Mesothelial cell of epicardium (in vitro differentiated cells): ENCODE data around the gene DDX1. TPM values are rescaled to one million over a fixed set of nuclear protein-coding genes. Genes with fewer than 3 reads are reported as not detected.

Experiments used
- DNase-seq, 2 experiments: peaks; one replicate each; pipeline ENCODE4 v3.0.0; 2021; ENCODE audit warnings: low spot score in 2 of 2; ENCODE audit not compliant: unreplicated experiment in 2 of 2
- H3K27ac Mint-ChIP-seq: 2 replicates; pipeline ENCODE4 v1.8.0; 2021; ENCODE audit warnings: mixed read lengths
- H3K27me3 Mint-ChIP-seq: 2 replicates; pipeline ENCODE4 v1.8.0; 2021; ENCODE audit warnings: low read depth, mixed read lengths
- H3K36me3 Mint-ChIP-seq: 2 replicates; pipeline ENCODE4 v1.8.0; 2021; ENCODE audit warnings: mixed read lengths
- H3K4me1 Mint-ChIP-seq: 2 replicates; pipeline ENCODE4 v1.8.0; 2021; ENCODE audit warnings: mixed read lengths
- H3K4me3 Mint-ChIP-seq: 2 replicates; pipeline ENCODE4 v1.8.0; 2021; ENCODE audit warnings: mild to moderate bottlenecking, moderate library complexity, mixed read lengths
- H3K9me3 Mint-ChIP-seq: 2 replicates; pipeline ENCODE4 v1.8.0; 2021; ENCODE audit warnings: mixed read lengths
- total RNA-seq: library from RNA; stranded (reverse); gene quantifications from 3 replicates; pipeline ENCODE4 v1.2.1, GENCODE V29; 2021
- TF ChIP-seq, protein P1 (sequence below): fragments of 200-600 bp; sonication (generic); IDR thresholded peaks from one replicate; pipeline ENCODE4 v1.5.0; 2021; ENCODE audit warnings: antibody characterized with exemption; ENCODE audit not compliant: unreplicated experiment

Gene DDX1
- total RNA-seq, 1 donor from 2014 or later = 88.9 TPM

DNA sequence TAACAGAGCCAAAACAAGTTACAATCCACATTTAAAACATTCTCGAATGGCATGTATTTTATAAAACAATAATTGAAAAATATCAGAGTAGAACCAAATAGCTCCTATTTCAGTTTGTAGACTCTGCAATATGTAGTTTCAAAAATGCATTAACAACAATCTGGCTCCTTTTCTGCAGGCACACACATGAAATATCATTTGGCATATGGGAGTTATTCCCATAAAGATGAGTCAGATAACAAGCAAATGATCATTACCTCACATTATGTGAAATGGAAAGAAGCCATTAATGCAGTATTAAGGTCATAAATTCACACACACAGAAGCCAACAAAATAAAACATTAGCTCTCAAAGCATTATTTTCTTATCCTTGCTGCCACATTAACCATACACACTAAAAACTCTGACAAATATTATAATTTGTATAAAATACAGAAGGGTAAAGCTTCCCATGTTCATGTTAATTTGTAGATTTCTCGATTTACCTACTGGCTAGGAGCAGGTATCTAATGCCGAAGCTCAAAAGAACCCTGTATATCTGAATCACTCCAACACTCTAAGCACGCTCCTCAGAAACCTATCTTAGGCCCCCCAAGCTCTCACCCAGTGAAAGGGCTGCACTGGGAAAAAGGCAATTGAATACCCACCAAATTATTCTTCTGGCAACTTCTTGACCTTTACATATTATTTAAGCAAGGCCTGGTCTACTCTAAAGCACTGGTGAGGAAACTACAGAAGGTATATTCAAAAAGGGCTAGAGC, 44.4 kb upstream of the DDX1 start:
- H3K27me3 Mint-ChIP-seq = no peaks in the 10 kb centered on the region
- H3K4me1 Mint-ChIP-seq = no peaks in the 10 kb centered on the region
- peaks cover 14% of the 10 kb centered on the region for H3K36me3 Mint-ChIP-seq
- TF ChIP-seq, protein P1, sequence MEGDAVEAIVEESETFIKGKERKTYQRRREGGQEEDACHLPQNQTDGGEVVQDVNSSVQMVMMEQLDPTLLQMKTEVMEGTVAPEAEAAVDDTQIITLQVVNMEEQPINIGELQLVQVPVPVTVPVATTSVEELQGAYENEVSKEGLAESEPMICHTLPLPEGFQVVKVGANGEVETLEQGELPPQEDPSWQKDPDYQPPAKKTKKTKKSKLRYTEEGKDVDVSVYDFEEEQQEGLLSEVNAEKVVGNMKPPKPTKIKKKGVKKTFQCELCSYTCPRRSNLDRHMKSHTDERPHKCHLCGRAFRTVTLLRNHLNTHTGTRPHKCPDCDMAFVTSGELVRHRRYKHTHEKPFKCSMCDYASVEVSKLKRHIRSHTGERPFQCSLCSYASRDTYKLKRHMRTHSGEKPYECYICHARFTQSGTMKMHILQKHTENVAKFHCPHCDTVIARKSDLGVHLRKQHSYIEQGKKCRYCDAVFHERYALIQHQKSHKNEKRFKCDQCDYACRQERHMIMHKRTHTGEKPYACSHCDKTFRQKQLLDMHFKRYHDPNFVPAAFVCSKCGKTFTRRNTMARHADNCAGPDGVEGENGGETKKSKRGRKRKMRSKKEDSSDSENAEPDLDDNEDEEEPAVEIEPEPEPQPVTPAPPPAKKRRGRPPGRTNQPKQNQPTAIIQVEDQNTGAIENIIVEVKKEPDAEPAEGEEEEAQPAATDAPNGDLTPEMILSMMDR = no peak
- no peaks in the 10 kb centered on the region for H3K9me3 Mint-ChIP-seq
- H3K27ac Mint-ChIP-seq = no peak overlapping the region
- DNase-seq = no peak
- no peak overlapping the region for H3K4me3 Mint-ChIP-seq

DNA sequence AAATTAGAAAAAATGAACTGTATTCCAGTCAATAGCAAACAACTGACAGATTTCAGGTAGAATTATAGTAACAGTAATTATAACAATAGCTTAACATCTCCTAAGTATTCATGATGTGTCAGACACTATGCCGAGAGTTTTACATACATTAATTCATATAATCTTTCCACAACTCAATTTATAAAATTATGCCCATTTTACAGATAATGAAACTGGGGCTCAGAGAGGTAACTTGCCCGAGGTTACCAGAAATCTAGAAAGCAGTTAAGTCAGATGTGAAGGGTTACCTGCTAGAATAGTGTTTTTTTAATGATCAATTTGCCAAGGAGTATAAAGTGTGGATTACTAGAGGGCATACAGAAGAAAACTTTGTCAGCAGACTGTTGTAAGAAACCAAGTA, 42.7 kb upstream of the DDX1 start:
- no peak overlapping the region for H3K4me3 Mint-ChIP-seq

DNA sequence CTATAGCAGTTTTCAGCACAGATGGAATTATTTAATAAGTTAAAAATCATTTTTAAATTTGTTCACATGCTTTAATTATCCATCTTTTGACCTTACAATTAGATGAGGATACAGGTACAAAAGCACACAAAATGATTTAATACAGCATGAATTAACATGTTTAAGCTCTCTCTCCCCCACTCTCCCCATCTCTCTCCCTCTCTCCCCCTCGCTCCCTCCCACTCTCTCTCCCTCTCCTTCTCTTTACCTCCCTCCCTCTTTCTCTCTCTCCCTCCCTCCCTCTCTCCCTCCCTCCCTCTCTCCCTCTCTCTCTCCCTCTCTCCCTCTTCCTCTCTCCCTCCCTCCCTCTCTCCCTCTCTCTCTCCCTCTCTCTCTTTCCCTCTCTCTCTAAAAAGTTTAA, 38.1 kb upstream of the DDX1 start:
- H3K4me1 Mint-ChIP-seq = peaks cover 3% of the 10 kb centered on the region
- H3K9me3 Mint-ChIP-seq = no peaks in the 10 kb centered on the region
- no peaks in the 10 kb centered on the region for H3K27me3 Mint-ChIP-seq
- H3K27ac Mint-ChIP-seq = peak overlapping the region; percentile 79
- peaks cover 20% of the 10 kb centered on the region for H3K36me3 Mint-ChIP-seq
- TF ChIP-seq, protein P1 = no peak
- DNase-seq = no peak
- no peak overlapping the region for H3K4me3 Mint-ChIP-seq

More for the DNA sequence above, 42.7 kb upstream of the DDX1 start:
- TF ChIP-seq, protein P1 = no peak
- no peaks in the 10 kb centered on the region for H3K27me3 Mint-ChIP-seq
- no peaks in the 10 kb centered on the region for H3K4me1 Mint-ChIP-seq
- peaks cover 20% of the 10 kb centered on the region for H3K36me3 Mint-ChIP-seq
- no peak overlapping the region for H3K27ac Mint-ChIP-seq
- no peak for DNase-seq
- no peaks in the 10 kb centered on the region for H3K9me3 Mint-ChIP-seq

DNA sequence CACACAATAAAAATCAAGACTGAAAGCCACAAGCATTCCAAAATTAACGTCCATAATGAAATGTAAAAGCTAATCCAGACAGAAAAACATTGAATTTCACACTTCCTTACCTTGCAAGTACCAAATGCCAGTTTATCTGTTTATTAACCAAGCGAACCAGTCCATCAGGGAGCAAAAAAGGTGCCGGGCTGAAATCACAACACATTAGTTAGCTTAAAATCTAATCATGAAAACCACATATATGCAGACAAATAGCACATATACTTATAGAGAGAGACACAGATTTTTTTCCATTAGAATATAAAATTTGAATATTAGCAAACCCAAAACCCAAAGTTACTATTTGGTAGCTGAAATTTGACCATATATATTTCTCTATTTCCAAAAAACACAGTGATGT, 37.7 kb upstream of the DDX1 start:
- H3K27ac Mint-ChIP-seq = peak overlapping the region; percentile 79

DNA sequence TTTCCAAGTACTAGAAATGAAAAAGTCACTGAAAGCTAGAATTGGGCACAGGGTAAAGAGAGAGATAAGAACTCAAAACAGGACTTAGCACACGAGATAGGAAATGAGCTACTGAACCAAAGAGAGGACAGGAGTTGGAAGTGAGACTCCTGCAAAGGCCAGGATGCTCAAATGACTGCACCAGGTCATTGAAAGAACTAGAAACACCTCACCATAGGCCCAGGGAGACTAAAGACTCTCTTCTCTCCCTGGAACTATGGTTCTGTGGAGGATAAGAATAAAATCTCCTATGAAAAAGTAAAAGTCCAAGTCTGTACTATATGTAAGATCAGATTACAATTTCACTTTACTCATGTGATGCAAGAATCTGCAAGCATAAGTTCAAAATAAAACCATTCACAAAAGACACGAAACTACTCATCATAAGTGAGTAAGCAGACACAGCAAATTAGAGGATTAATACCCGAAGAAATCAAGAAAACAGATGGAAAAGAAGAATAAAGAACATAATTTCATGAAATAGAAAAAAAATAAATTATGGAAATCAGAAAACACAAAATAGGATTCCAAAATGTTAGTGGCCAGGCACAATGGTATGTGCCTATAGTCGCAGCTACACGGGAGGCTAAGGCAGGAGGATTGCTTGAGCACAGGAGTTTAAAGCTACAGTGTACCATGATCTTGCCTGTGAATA, 37.0 kb upstream of the DDX1 start:
- TF ChIP-seq, protein P1 = no peak
- peaks cover 7% of the 10 kb centered on the region for H3K4me1 Mint-ChIP-seq
- H3K36me3 Mint-ChIP-seq = peaks cover 11% of the 10 kb centered on the region
- H3K27me3 Mint-ChIP-seq = no peaks in the 10 kb centered on the region
- H3K9me3 Mint-ChIP-seq = no peaks in the 10 kb centered on the region
- DNase-seq = no peak
- no peak overlapping the region for H3K27ac Mint-ChIP-seq
- H3K4me3 Mint-ChIP-seq = no peak overlapping the region

More for the DNA sequence above, 37.7 kb upstream of the DDX1 start:
- Mint-ChIP-seq H3K4me3 (no peak overlapping the region), H3K27me3 (no peaks in the 10 kb centered on the region), H3K4me1 (peaks cover 3% of the 10 kb centered on the region), H3K9me3 (no peaks in the 10 kb centered on the region), H3K36me3 (peaks cover 16% of the 10 kb centered on the region)
- DNase-seq = no peak
- TF ChIP-seq, protein P1 = no peak
